ENCODE data around the gene GLI1. TPM values are rescaled to one million over a fixed set of nuclear protein-coding genes. Genes with fewer than 3 reads are reported as not detected.
"Not testable (repeated sequence)": the region's sequence is repeated elsewhere in the genome, so short reads cannot be mapped to it uniquely, and the experiment has no call there.

GLI1 gene
- total RNA-seq, 4 donors from 2014 or later, result 1.0 TPM; not detected in 3

GRCh38 chr12:57511161-57511560 is 51.6 kb downstream of the GLI1 start:
- H3K27ac ChIP-seq, result no peak overlapping the region
- ATAC-seq, result no peak
- no peaks in the 10 kb centered on the region for H3K27me3 ChIP-seq
- no peaks in the 10 kb centered on the region for H3K9me3 ChIP-seq
- no peaks in the 10 kb centered on the region for H3K4me1 ChIP-seq
- TF ChIP-seq POLR2A (IDR thresholded peaks at IDR 0.05) (no peak), CTCF (IDR thresholded peaks at IDR 0.05 in 4 of 5, conservative IDR thresholded peaks at IDR 0.05 in 1 of 5) (no peak)
- intact Hi-C loops (cut with DNase I; ENCODE audit: low total_unique reads), result no loop called here
- in situ Hi-C loops (cut with MboI; ENCODE audit: low sequenced_read_pairs in 4 of 4), result loop anchor here in 1 of 4 donors (25.0 kb wide), 1 partner anchor 874 kb away; the partner anchor contains the start of genes ATP5F1B and BAZ2A
- peaks cover 0 to 71% of the 10 kb centered on the region in 2 donors for H3K36me3 ChIP-seq
- no peak overlapping the region for H3K4me3 ChIP-seq
- DNase-seq, result no peak

GRCh38 chr12:57511588-57512325 is 52.2 kb downstream of the GLI1 start:
- TF ChIP-seq CTCF (IDR thresholded peaks at IDR 0.05 in 4 of 5, conservative IDR thresholded peaks at IDR 0.05 in 1 of 5) (no peak), POLR2A (IDR thresholded peaks at IDR 0.05) (no peak)
- Histone ChIP-seq H3K9me3 (no peaks in the 10 kb centered on the region), H3K27ac (peak overlapping the region in 1 of 4 donors; percentile 46), H3K36me3 (peaks cover 5 to 72% of the 10 kb centered on the region in 2 donors), H3K4me1 (peaks cover 0 to 1% of the 10 kb centered on the region in 2 donors), H3K4me3 (no peak overlapping the region), H3K27me3 (no peaks in the 10 kb centered on the region)
- ATAC-seq (no peak), DNase-seq (no peak)
- in situ Hi-C loops (cut with MboI; ENCODE audit: low sequenced_read_pairs in 4 of 4) (loop anchor here in 1 of 4 donors (25.0 kb wide), 1 partner anchor 874 kb away; the partner anchor contains the start of genes ATP5F1B and BAZ2A), intact Hi-C loops (cut with DNase I; ENCODE audit: low total_unique reads) (no loop called here)

DNA sequence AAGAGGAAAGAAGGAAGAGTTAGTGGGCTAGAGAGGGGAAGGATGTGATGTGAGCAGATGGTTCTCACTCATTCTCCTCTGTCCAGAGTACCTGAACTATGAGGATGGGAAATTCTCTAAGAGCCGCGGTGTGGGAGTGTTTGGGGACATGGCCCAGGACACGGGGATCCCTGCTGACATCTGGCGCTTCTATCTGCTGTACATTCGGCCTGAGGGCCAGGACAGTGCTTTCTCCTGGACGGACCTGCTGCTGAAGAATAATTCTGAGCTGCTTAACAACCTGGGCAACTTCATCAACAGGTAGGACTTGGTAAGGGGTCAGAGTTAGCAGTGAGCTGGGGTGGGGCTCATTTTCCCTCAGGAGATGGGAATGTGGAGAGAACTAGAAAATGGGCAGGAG is 53.1 kb downstream of the GLI1 start:
- Histone ChIP-seq H3K9me3 (no peaks in the 10 kb centered on the region), H3K36me3 (peaks cover 6 to 81% of the 10 kb centered on the region in 2 donors), H3K27me3 (no peaks in the 10 kb centered on the region), H3K4me1 (peaks cover 4 to 10% of the 10 kb centered on the region in 2 donors), H3K4me3 (no peak overlapping the region), H3K27ac (peak overlapping the region in 1 of 4 donors; percentile 46)
- ATAC-seq (no peak), DNase-seq (no peak)
- TF ChIP-seq CTCF (IDR thresholded peaks at IDR 0.05 in 4 of 5, conservative IDR thresholded peaks at IDR 0.05 in 1 of 5) (no peak), POLR2A (IDR thresholded peaks at IDR 0.05) (no peak)
- intact Hi-C loops (cut with DNase I; ENCODE audit: low total_unique reads), result no loop called here
- in situ Hi-C loops (cut with MboI; ENCODE audit: low sequenced_read_pairs in 4 of 4), result loop anchor here in 1 of 4 donors (25.0 kb wide), 1 partner anchor 875 kb away; the partner anchor contains the start of genes ATP5F1B and BAZ2A

GRCh38 chr12:57513266-57513665 is 53.7 kb downstream of the GLI1 start:
- TF ChIP-seq CTCF (IDR thresholded peaks at IDR 0.05 in 4 of 5, conservative IDR thresholded peaks at IDR 0.05 in 1 of 5) (no peak), POLR2A (IDR thresholded peaks at IDR 0.05) (no peak)
- H3K27ac ChIP-seq, result peak overlapping the region in 1 of 4 donors; percentile 46
- intact Hi-C loops (cut with DNase I; ENCODE audit: low total_unique reads), result no loop called here

DNA sequence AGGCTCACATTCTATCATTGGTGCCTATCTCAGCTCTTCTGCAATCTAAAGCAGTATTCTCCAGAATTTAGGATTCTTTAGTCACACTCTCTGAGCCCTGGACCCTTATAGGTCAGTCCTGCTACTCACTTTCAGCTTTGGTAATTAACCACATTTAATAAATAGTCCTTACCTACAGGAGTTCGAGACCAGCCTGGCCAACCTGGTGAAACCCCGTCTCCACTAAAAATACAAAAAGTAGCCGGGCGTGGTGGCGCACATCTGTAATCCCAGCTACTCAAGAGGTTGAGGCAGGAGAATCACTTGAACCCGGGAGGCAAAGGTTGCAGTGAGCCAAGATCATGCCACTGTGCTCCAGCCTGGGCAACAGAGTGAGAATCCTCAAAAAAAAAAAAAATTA is 54.1 kb downstream of the GLI1 start:
- H3K4me3 ChIP-seq; DNase-seq; H3K9me3 ChIP-seq; intact Hi-C loops (cut with DNase I; ENCODE audit: low total_unique reads); ATAC-seq; H3K27me3 ChIP-seq: not testable (repeated sequence)
- Histone ChIP-seq H3K27ac (peak overlapping the region in 1 of 4 donors; percentile 46), H3K36me3 (peaks cover 6 to 81% of the 10 kb centered on the region in 2 donors), H3K4me1 (peaks cover 14 to 20% of the 10 kb centered on the region in 2 donors)
- in situ Hi-C loops (cut with MboI; ENCODE audit: low sequenced_read_pairs in 4 of 4), result loop anchor here in 1 of 4 donors (25.0 kb wide), 1 partner anchor 876 kb away; the partner anchor contains the start of genes ATP5F1B and BAZ2A

More at GRCh38 chr12:57513266-57513665, 53.7 kb downstream of the GLI1 start:
- Histone ChIP-seq H3K36me3 (peaks cover 6 to 81% of the 10 kb centered on the region in 2 donors), H3K9me3 (no peaks in the 10 kb centered on the region), H3K4me1 (peaks cover 10 to 16% of the 10 kb centered on the region in 2 donors), H3K27me3 (no peaks in the 10 kb centered on the region), H3K4me3 (no peak overlapping the region)
- DNase-seq, result no peak
- in situ Hi-C loops (cut with MboI; ENCODE audit: low sequenced_read_pairs in 4 of 4), result loop anchor here in 1 of 4 donors (25.0 kb wide), 1 partner anchor 876 kb away; the partner anchor contains the start of genes ATP5F1B and BAZ2A
- ATAC-seq, result no peak

DNA sequence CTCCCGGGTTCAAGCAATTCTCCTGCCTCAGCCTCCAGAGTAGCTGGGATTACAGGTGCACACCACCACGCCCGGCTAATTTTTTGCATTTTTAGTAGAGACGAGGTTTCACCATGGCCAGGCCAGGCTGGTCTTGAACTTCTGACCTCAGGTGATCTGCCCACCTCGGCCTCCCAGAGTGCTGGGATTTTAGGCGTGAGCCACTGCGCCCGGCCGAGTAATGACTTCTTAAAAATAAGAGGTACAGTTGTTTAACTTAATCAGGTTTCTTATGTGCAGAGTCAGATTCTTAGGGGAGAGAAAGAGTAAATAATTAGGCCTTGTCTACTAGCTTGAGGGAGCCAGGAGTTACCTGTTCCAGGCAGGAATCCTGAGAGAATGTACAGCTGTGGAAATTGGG is 54.7 kb downstream of the GLI1 start:
- H3K4me3 ChIP-seq; ATAC-seq; H3K9me3 ChIP-seq; intact Hi-C loops (cut with DNase I; ENCODE audit: low total_unique reads); DNase-seq; H3K27me3 ChIP-seq: not testable (repeated sequence)
- Histone ChIP-seq H3K27ac (peak overlapping the region in 2 of 4 donors; percentile 93 to 97), H3K36me3 (peaks cover 6 to 77% of the 10 kb centered on the region in 2 donors), H3K4me1 (peaks cover 20 to 26% of the 10 kb centered on the region in 2 donors)
- in situ Hi-C loops (cut with MboI; ENCODE audit: low sequenced_read_pairs in 4 of 4), result loop anchor here in 1 of 4 donors (25.0 kb wide), 1 partner anchor 877 kb away; the partner anchor contains the start of genes ATP5F1B and BAZ2A

All from gastrocnemius medialis (tissue), 4 donors.